ENCODE data around the gene OPHN1. TPM values are rescaled to one million over a fixed set of nuclear protein-coding genes. Genes with fewer than 3 reads are reported as not detected.
A peak's percentile ranks its signal among the peaks of the same experiment; 100 is the strongest.

The OPHN1 gene
- total RNA-seq, 1 experiment from 2014 or later, result 3.3 TPM

DNA sequence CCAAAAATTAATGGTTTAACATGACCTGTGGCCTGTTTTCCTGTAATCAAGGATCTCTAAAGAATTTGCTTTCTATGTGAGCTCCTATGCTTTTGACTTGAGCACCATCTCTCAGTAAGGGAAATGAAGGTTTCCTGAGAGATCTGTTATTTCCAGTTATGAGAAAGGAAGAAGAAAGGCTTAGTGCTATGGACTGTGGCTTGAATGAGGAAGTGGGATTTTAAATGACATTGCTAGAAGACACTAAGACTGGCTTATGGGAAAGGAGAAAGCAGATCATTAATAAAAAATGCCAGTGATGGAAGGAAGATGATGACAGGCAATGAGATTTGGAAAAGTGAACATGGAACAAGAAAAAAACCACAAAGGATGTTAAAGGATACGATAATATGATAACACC lies 285.4 kb downstream of the OPHN1 start:
- CTCF ChIA-PET, result no interaction called here
- no TSS peak for BruUV-seq (replicated peaks)

GRCh38 chrX:68146054-68146453 lies 287.2 kb downstream of the OPHN1 start:
- no peak overlapping the region for H3K4me3 ChIP-seq (ENCODE audit: low read depth, low read length, poor library complexity, severe bottlenecking)
- H3K27ac ChIP-seq (ENCODE audit: low read depth, low read length, poor library complexity, severe bottlenecking), result no peak overlapping the region
- peak; percentile 42 for DNase-seq (ENCODE audit: low spot score)
- intact Hi-C loops (cut with micrococcal nuclease; ENCODE audit: unreplicated experiment), result loop anchor here (5.0 to 10.0 kb wide), 2 partner anchors 129 to 1411 kb away; no protein-coding TSS in a partner anchor
- H3K4me1 ChIP-seq (ENCODE audit: insufficient read depth, low read length, poor library complexity, severe bottlenecking), result no peaks in the 10 kb centered on the region
- BruUV-seq (replicated peaks), result no TSS peak
- CTCF ChIA-PET, result interaction anchor here (0.6 to 1.3 kb wide), 2 partner anchors 128 to 1081 kb away, joined by 5 to 9 read pairs; no protein-coding TSS in a partner anchor
- no peak for TF ChIP-seq EZH2 (IDR thresholded peaks at IDR 0.05; ENCODE audit: borderline replicate concordance, low read depth, low read length, poor library complexity, severe bottlenecking)
- TF ChIP-seq, protein P1, sequence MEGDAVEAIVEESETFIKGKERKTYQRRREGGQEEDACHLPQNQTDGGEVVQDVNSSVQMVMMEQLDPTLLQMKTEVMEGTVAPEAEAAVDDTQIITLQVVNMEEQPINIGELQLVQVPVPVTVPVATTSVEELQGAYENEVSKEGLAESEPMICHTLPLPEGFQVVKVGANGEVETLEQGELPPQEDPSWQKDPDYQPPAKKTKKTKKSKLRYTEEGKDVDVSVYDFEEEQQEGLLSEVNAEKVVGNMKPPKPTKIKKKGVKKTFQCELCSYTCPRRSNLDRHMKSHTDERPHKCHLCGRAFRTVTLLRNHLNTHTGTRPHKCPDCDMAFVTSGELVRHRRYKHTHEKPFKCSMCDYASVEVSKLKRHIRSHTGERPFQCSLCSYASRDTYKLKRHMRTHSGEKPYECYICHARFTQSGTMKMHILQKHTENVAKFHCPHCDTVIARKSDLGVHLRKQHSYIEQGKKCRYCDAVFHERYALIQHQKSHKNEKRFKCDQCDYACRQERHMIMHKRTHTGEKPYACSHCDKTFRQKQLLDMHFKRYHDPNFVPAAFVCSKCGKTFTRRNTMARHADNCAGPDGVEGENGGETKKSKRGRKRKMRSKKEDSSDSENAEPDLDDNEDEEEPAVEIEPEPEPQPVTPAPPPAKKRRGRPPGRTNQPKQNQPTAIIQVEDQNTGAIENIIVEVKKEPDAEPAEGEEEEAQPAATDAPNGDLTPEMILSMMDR (conservative IDR thresholded peaks at IDR 0.05; ENCODE audit: low read depth, low read length), result peak; percentile 49
- H3K36me3 ChIP-seq (ENCODE audit: insufficient read depth, low read length, poor library complexity, severe bottlenecking), result no peaks in the 10 kb centered on the region
- H3K27me3 ChIP-seq (replicated peaks; ENCODE audit: insufficient read depth, low read depth, low read length, poor library complexity), result no peaks in the 10 kb centered on the region
- POLR2A ChIA-PET (ENCODE audit: low non-redundant PET), result no interaction called here
- no peaks in the 10 kb centered on the region for H3K9me3 ChIP-seq (ENCODE audit: low read depth, low read length, poor library complexity, severe bottlenecking)

More for the DNA sequence above, 285.4 kb downstream of the OPHN1 start:
- Histone ChIP-seq H3K27me3 (replicated peaks; ENCODE audit: insufficient read depth, low read depth, low read length, poor library complexity) (no peaks in the 10 kb centered on the region), H3K27ac (ENCODE audit: low read depth, low read length, poor library complexity, severe bottlenecking) (no peak overlapping the region), H3K4me3 (ENCODE audit: low read depth, low read length, poor library complexity, severe bottlenecking) (no peak overlapping the region), H3K4me1 (ENCODE audit: insufficient read depth, low read length, poor library complexity, severe bottlenecking) (no peaks in the 10 kb centered on the region), H3K9me3 (ENCODE audit: low read depth, low read length, poor library complexity, severe bottlenecking) (no peaks in the 10 kb centered on the region), H3K36me3 (ENCODE audit: insufficient read depth, low read length, poor library complexity, severe bottlenecking) (no peaks in the 10 kb centered on the region)
- no peak for TF ChIP-seq EZH2 (IDR thresholded peaks at IDR 0.05; ENCODE audit: borderline replicate concordance, low read depth, low read length, poor library complexity, severe bottlenecking)
- TF ChIP-seq, protein P1 (conservative IDR thresholded peaks at IDR 0.05; ENCODE audit: low read depth, low read length), result no peak
- POLR2A ChIA-PET (ENCODE audit: low non-redundant PET), result no interaction called here
- intact Hi-C loops (cut with micrococcal nuclease; ENCODE audit: unreplicated experiment), result loop anchor here (5.0 to 10.0 kb wide), 2 partner anchors 131 to 1413 kb away; no protein-coding TSS in a partner anchor
- DNase-seq (ENCODE audit: low spot score), result no peak

- Histone ChIP-seq H3K4me3 (ENCODE audit: low read depth, low read length, poor library complexity, severe bottlenecking) (no peak overlapping the region), H3K4me1 (ENCODE audit: insufficient read depth, low read length, poor library complexity, severe bottlenecking) (no peaks in the 10 kb centered on the region), H3K9me3 (ENCODE audit: low read depth, low read length, poor library complexity, severe bottlenecking) (no peaks in the 10 kb centered on the region), H3K36me3 (ENCODE audit: insufficient read depth, low read length, poor library complexity, severe bottlenecking) (no peaks in the 10 kb centered on the region), H3K27me3 (replicated peaks; ENCODE audit: insufficient read depth, low read depth, low read length, poor library complexity) (no peaks in the 10 kb centered on the region), H3K27ac (ENCODE audit: low read depth, low read length, poor library complexity, severe bottlenecking) (no peak overlapping the region)
- no TSS peak for BruUV-seq (replicated peaks)
- POLR2A ChIA-PET (ENCODE audit: low non-redundant PET), result no interaction called here
- CTCF ChIA-PET, result no interaction called here
- intact Hi-C loops (cut with micrococcal nuclease; ENCODE audit: unreplicated experiment), result loop anchor here (10.0 kb wide), 1 partner anchor 1405 kb away; no protein-coding TSS in a partner anchor
- TF ChIP-seq, protein P1 (conservative IDR thresholded peaks at IDR 0.05; ENCODE audit: low read depth, low read length), result no peak
- no peak for TF ChIP-seq EZH2 (IDR thresholded peaks at IDR 0.05; ENCODE audit: borderline replicate concordance, low read depth, low read length, poor library complexity, severe bottlenecking)
- no peak for DNase-seq (ENCODE audit: low spot score)
Observed at GRCh38 chrX:68139791-68140190, 293.5 kb downstream of the OPHN1 start.

All from A673 (cell line).